ENCODE results near the gene ILF2. TPM values are rescaled to one million over a fixed set of nuclear protein-coding genes. Genes with fewer than 3 reads are reported as not detected.

ILF2 gene
- polyA plus RNA-seq, 2 of the 4 experiments (the other 2 are of a cell fraction) = 249 to 285 TPM

DNA sequence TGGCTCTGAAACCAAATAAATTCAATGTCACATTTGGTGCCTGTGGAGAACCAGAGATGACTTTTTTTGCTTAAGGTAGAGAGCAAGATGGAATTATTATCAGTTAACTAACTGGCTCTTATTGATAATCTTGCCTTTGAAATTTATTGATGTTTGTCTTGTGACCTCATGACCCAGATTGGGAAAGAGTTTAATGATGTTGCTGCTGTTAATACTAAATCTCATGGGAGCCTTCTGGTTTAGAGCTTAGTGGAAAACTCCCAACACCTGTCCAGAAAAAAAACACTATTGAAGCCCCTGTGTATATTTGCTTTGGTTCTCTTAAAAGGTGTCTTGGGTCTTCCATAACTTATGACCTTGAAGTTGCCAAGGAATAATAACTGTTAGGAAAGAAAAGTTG, 27.0 kb downstream of the ILF2 start:
- H3K4me3 ChIP-seq = no peak overlapping the region
- no peak for ATAC-seq
- TF ChIP-seq NFE2L2 (conservative IDR thresholded peaks at IDR 0.05; ENCODE audit: low read length) = no peak
- TF ChIP-seq EHMT2 (IDR thresholded peaks at IDR 0.05; ENCODE audit: low read depth) = no peak
- no peak for TF ChIP-seq JUN (IDR thresholded peaks at IDR 0.05)
- TF ChIP-seq, protein P1, sequence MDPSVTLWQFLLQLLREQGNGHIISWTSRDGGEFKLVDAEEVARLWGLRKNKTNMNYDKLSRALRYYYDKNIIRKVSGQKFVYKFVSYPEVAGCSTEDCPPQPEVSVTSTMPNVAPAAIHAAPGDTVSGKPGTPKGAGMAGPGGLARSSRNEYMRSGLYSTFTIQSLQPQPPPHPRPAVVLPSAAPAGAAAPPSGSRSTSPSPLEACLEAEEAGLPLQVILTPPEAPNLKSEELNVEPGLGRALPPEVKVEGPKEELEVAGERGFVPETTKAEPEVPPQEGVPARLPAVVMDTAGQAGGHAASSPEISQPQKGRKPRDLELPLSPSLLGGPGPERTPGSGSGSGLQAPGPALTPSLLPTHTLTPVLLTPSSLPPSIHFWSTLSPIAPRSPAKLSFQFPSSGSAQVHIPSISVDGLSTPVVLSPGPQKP (IDR thresholded peaks at IDR 0.05; ENCODE audit: low read depth, low read length) = no peak
- TF ChIP-seq ZFP36 (IDR thresholded peaks at IDR 0.05; ENCODE audit: borderline replicate concordance, partially characterized antibody) = no peak
- TF ChIP-seq HOXB13 (CRISPR knock-in tag; IDR thresholded peaks at IDR 0.05; ENCODE audit: low read depth) = no peak
- no peak for TF ChIP-seq GATA3 (IDR thresholded peaks at IDR 0.05; ENCODE audit: borderline replicate concordance)
- no peak for TF ChIP-seq KDM5A (IDR thresholded peaks at IDR 0.05)
- TF ChIP-seq RFX5 (IDR thresholded peaks at IDR 0.05) = no peak
- no peak for TF ChIP-seq POLR2AphosphoS2 (conservative IDR thresholded peaks at IDR 0.05; ENCODE audit: low read length)
- no peak for TF ChIP-seq CHD2 (IDR thresholded peaks at IDR 0.05; ENCODE audit: low read length, partially characterized antibody)
- TF ChIP-seq, protein P2, sequence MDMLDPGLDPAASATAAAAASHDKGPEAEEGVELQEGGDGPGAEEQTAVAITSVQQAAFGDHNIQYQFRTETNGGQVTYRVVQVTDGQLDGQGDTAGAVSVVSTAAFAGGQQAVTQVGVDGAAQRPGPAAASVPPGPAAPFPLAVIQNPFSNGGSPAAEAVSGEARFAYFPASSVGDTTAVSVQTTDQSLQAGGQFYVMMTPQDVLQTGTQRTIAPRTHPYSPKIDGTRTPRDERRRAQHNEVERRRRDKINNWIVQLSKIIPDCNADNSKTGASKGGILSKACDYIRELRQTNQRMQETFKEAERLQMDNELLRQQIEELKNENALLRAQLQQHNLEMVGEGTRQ (IDR thresholded peaks at IDR 0.05) = no peak
- TF ChIP-seq SMC3 (IDR thresholded peaks at IDR 0.05) = no peak
- no peak for TF ChIP-seq POLR2A (IDR thresholded peaks at IDR 0.05; ENCODE audit: low read length)
- TF ChIP-seq MAZ (IDR thresholded peaks at IDR 0.05; ENCODE audit: borderline replicate concordance, low read depth, low read length) = no peak
- no peak for TF ChIP-seq FOSL2 (IDR thresholded peaks at IDR 0.05)
- no peak for TF ChIP-seq FOSL2 (CRISPR knock-in tag; IDR thresholded peaks at IDR 0.05)
- TF ChIP-seq HEYL (CRISPR knock-in tag; IDR thresholded peaks at IDR 0.05) = no peak
- no peak for TF ChIP-seq KDM1A (IDR thresholded peaks at IDR 0.05; ENCODE audit: low read depth)
- no peak for TF ChIP-seq RAD21 (conservative IDR thresholded peaks at IDR 0.05 in 1 of 2, IDR thresholded peaks at IDR 0.05 in 1 of 2)
- TF ChIP-seq NR3C1 (IDR thresholded peaks at IDR 0.05) = no peak
- no peak overlapping the region for H3K4me2 ChIP-seq
- ChIA-PET POLR2A (interaction anchor here (2.1 to 5.1 kb wide), 2 partner anchors 9 kb away, joined by 5 to 48 read pairs; partner anchors contain the start of gene CHTOP), CTCF (interaction anchor here (0.5 to 6.3 kb wide), 13 partner anchors 7 to 292 kb away, joined by 3 to 35 read pairs (median 3); partner anchors contain the start of genes CHTOP, S100A1 and S100A13)
- no peaks in the 10 kb centered on the region for H3K9me3 ChIP-seq
- H3K4me1 ChIP-seq = peaks cover 5% of the 10 kb centered on the region; the same call in 1 of the 3 replicates
- no peak for DNase-seq (ENCODE audit: low read depth in 1 of 2, low spot score in 1 of 2)
- no peak overlapping the region for H3K27ac ChIP-seq
- no peak for FAIRE-seq

DNA sequence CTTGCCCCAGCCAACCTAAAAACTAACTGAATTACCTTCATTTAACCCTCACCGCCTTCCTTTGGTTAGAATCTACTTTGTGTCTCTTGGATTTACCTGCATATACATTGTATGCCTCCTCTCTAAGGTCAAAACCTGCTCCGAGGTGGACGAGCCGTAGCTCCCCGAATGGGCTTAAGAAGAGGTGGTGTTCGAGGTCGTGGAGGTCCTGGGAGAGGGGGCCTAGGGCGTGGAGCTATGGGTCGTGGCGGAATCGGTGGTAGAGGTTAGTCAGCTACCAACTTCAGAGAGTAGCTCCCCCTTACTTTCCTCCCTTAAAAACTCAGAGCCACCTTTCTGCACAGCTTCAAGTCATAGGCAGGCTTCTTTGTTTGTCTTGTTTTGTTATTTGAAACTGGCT, 27.7 kb downstream of the ILF2 start:
- Histone ChIP-seq H3K27ac (no peak overlapping the region), H3K4me1 (peaks cover 5% of the 10 kb centered on the region; the same call in 1 of the 3 replicates), H3K4me3 (no peak overlapping the region), H3K9me3 (no peaks in the 10 kb centered on the region), H3K4me2 (no peak overlapping the region)
- DNase-seq (ENCODE audit: low read depth in 1 of 2, low spot score in 1 of 2) (no peak), FAIRE-seq (no peak), ATAC-seq (no peak)
- TF ChIP-seq, protein P3, sequence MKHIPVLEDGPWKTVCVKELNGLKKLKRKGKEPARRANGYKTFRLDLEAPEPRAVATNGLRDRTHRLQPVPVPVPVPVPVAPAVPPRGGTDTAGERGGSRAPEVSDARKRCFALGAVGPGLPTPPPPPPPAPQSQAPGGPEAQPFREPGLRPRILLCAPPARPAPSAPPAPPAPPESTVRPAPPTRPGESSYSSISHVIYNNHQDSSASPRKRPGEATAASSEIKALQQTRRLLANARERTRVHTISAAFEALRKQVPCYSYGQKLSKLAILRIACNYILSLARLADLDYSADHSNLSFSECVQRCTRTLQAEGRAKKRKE (CRISPR knock-in tag; IDR thresholded peaks at IDR 0.05; ENCODE audit: low read depth) = no peak
- TF ChIP-seq RCOR1 (IDR thresholded peaks at IDR 0.05; ENCODE audit: low read depth, low read length) (no peak), POLR2A (IDR thresholded peaks at IDR 0.05; ENCODE audit: low read length) (no peak), CEBPB (IDR thresholded peaks at IDR 0.05) (no peak), ZSCAN20 (CRISPR knock-in tag; IDR thresholded peaks at IDR 0.05) (no peak), HDAC2 (IDR thresholded peaks at IDR 0.05) (no peak), FOSB (CRISPR knock-in tag; IDR thresholded peaks at IDR 0.05) (no peak)
- TF ChIP-seq, protein P4, sequence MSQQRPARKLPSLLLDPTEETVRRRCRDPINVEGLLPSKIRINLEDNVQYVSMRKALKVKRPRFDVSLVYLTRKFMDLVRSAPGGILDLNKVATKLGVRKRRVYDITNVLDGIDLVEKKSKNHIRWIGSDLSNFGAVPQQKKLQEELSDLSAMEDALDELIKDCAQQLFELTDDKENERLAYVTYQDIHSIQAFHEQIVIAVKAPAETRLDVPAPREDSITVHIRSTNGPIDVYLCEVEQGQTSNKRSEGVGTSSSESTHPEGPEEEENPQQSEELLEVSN (IDR thresholded peaks at IDR 0.05; ENCODE audit: borderline replicate concordance, low read depth) = no peak
- TF ChIP-seq, protein P5, sequence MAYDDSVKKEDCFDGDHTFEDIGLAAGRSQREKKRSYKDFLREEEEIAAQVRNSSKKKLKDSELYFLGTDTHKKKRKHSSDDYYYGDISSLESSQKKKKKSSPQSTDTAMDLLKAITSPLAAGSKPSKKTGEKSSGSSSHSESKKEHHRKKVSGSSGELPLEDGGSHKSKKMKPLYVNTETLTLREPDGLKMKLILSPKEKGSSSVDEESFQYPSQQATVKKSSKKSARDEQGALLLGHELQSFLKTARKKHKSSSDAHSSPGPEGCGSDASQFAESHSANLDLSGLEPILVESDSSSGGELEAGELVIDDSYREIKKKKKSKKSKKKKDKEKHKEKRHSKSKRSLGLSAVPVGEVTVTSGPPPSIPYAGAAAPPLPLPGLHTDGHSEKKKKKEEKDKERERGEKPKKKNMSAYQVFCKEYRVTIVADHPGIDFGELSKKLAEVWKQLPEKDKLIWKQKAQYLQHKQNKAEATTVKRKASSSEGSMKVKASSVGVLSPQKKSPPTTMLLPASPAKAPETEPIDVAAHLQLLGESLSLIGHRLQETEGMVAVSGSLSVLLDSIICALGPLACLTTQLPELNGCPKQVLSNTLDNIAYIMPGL (CRISPR knock-in tag; IDR thresholded peaks at IDR 0.05; ENCODE audit: borderline replicate concordance) = no peak
- POLR2A ChIA-PET = interaction anchor here (2.1 to 5.1 kb wide), 2 partner anchors 9 to 10 kb away, joined by 5 to 48 read pairs; partner anchors contain the start of gene CHTOP
- CTCF ChIA-PET = interaction anchor here (0.5 to 3.2 kb wide), 10 partner anchors 8 to 291 kb away, joined by 3 to 22 read pairs (median 3); partner anchors contain the start of genes S100A1 and S100A13
- 91% methylated on average over 11 of the region's 11 CpGs for WGBS (ENCODE audit: missing lambda C conversion rate)
